ENCODE measurements around the gene RAB11FIP4.

- TF ChIP-seq CTCF (IDR thresholded peaks at IDR 0.05): peak in 4 of 7 experiments; percentile 24 to 33 (median 29)
- TF ChIP-seq POLR2A (IDR thresholded peaks at IDR 0.05): no peak
Measured at GRCh38 chr17:31508288-31509094, 117.0 kb downstream of the RAB11FIP4 start.

Measured in stomach (tissue), 4 donors.